Heart left ventricle (tissue), 13 donors: ENCODE results near the gene RPLP2.

Experiments used
- CTCF ChIP-seq, 12 donors: fragments of 200-600 bp; sonication (generic) in 4 of 12; IDR thresholded peaks; one replicate each; pipeline versions ENCODE4 v1.5.0 to v1.8.0; 2018 to 2022; ENCODE audit warnings: antibody characterized with exemption in 12 of 12, mild to moderate bottlenecking in 5 of 12
- POLR2A ChIP-seq, 2 donors: fragments of 450-650 bp; IDR thresholded peaks; one replicate each; pipeline ENCODE4 v1.6.1; 2017; ENCODE audit warnings: antibody characterized with exemption in 2 of 2, mild to moderate bottlenecking in 2 of 2, moderate library complexity in 2 of 2
- donor health status: ischemic (EF 13 %, LVEDD 7.1; RV severe dilation, severe dysfunction).
- donor health status: DM: no; HTN: yes; CAD: no.
- donor health status: DM: no; HTN: no; CAD: no.
- donor health status: ischemic (EF 25% LVEDD 6.9; RV normal size, moderate dysfunction).
- donor health status: ischemic (EF 25% LVEDD 5.7; RV mildly dilated, moderate dysfunction).
- donor health status: ischemic (EF 35%, LVEDD 5.7; RV mildly dilated, moderate dysfunction).
- donor health status: nonischemic (EF 11% LVEDD 7.7; RV severe dilation, severe dysfunction).
- donor health status: DM: yes; HTN: yes; CAD: no.
- donor health status: PGD.
- donor health status: ischemic (EF 29% LVEDD 5.4; RV normal size, mild dysfunction).
- donor health status: nonischemic (EF 23%, LVEDD 6.1; RV moderate dilation, normal function).

DNA sequence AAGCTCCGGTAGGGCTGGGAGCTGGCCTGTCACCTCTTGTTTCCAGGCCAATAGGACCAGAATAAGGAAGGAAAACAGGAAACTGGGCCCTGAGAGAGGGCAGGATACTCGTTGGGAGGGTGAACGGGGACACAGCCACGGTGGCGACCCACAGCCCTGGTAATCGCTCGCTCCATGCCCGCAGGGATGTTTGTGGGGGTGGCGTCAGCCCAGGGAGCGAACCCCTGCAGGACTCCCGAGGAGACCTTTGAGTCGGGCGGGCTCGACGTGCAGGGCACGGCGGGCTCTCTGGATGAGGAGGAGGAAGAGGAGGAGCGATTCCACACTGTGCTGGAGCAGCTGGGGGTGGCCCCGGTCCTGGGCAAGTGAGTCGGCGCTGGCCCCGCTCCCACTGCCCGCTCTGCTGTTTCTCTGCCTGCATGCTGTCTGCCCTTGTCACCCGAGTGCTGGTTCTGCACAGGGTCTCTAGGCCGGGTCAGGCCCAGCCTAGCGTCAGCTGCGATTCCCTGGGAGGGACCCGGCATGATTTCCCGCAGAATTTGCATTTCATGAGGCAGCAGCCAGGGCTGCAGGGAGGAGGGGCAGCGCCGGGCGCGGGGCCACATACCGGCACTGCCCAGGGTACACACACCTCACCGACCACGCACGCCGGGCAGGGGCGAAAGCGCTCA, 19.5 kb downstream of the RPLP2 start:
- no peak for TF ChIP-seq CTCF (IDR thresholded peaks at IDR 0.05)
- peak in 1 of 2 donors; percentile 26 for TF ChIP-seq POLR2A (IDR thresholded peaks at IDR 0.05)
